ENCODE results near the gene SLC7A6OS. TPM values are rescaled to one million over a fixed set of nuclear protein-coding genes. Genes with fewer than 3 reads are reported as not detected.

Gene SLC7A6OS
- total RNA-seq, 1 donor from 2014 or later, result 21.7 TPM

DNA sequence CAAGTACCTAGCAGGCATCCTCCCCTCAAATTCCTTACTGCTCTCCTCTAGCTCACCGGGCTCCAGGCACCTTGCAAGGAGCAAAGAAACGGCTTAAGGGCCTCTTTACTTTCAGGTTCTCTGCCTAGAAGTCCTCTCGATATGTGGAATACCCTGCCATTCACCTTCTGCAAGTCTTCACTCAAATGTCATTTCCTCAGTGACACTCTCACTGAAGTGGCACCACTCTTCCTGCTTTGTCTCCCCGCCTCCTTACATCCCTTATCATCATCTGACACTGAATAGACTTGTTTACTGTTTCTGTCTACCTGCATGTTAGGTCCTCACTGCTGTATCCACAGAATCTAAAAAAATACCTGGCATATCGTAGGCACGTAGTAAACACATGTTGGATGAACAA lies 947 bp downstream of the SLC7A6OS start:
- peaks cover 17% of the 10 kb centered on the region for H3K4me1 Mint-ChIP-seq (ENCODE audit: unreplicated experiment)
- DNase-seq (ENCODE audit: extremely low spot score, unreplicated experiment), result no peak
- TF ChIP-seq, protein P1, sequence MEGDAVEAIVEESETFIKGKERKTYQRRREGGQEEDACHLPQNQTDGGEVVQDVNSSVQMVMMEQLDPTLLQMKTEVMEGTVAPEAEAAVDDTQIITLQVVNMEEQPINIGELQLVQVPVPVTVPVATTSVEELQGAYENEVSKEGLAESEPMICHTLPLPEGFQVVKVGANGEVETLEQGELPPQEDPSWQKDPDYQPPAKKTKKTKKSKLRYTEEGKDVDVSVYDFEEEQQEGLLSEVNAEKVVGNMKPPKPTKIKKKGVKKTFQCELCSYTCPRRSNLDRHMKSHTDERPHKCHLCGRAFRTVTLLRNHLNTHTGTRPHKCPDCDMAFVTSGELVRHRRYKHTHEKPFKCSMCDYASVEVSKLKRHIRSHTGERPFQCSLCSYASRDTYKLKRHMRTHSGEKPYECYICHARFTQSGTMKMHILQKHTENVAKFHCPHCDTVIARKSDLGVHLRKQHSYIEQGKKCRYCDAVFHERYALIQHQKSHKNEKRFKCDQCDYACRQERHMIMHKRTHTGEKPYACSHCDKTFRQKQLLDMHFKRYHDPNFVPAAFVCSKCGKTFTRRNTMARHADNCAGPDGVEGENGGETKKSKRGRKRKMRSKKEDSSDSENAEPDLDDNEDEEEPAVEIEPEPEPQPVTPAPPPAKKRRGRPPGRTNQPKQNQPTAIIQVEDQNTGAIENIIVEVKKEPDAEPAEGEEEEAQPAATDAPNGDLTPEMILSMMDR (conservative IDR thresholded peaks at IDR 0.05), result no peak
- no peaks in the 10 kb centered on the region for H3K9me3 Mint-ChIP-seq
- H3K36me3 Mint-ChIP-seq, result peaks cover 9% of the 10 kb centered on the region
- peak overlapping the region; percentile 98 for H3K4me3 Mint-ChIP-seq
- no peaks in the 10 kb centered on the region for H3K27me3 Mint-ChIP-seq
- peak overlapping the region; percentile 95 for H3K27ac Mint-ChIP-seq

DNA sequence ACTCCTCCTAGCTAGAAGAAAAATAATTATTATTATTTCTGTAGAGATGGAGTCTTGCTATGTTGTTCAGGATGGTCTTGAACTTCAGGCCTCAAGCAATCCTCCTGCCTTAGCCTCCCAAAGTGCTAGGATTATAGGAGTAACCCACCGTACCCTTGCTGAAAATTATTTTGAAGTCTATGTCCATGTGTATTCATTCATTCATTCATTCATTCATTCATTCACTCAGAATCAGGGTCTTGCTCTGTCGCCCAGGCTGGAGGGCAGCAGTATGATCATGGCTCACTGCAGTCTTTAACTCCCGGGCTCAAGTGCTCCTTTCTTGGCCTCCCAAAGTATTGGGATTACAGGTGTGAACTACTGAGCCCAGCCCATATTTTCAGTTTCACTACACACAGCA lies 4.1 kb downstream of the SLC7A6OS start:
- no peak overlapping the region for H3K27ac Mint-ChIP-seq
- H3K4me1 Mint-ChIP-seq (ENCODE audit: unreplicated experiment), result peaks cover 9% of the 10 kb centered on the region
- DNase-seq (ENCODE audit: extremely low spot score, unreplicated experiment), result no peak
- H3K27me3 Mint-ChIP-seq, result no peaks in the 10 kb centered on the region
- TF ChIP-seq, protein P1 (conservative IDR thresholded peaks at IDR 0.05), result no peak
- H3K9me3 Mint-ChIP-seq, result no peaks in the 10 kb centered on the region
- peaks cover 24% of the 10 kb centered on the region for H3K36me3 Mint-ChIP-seq
- H3K4me3 Mint-ChIP-seq, result no peak overlapping the region

DNA sequence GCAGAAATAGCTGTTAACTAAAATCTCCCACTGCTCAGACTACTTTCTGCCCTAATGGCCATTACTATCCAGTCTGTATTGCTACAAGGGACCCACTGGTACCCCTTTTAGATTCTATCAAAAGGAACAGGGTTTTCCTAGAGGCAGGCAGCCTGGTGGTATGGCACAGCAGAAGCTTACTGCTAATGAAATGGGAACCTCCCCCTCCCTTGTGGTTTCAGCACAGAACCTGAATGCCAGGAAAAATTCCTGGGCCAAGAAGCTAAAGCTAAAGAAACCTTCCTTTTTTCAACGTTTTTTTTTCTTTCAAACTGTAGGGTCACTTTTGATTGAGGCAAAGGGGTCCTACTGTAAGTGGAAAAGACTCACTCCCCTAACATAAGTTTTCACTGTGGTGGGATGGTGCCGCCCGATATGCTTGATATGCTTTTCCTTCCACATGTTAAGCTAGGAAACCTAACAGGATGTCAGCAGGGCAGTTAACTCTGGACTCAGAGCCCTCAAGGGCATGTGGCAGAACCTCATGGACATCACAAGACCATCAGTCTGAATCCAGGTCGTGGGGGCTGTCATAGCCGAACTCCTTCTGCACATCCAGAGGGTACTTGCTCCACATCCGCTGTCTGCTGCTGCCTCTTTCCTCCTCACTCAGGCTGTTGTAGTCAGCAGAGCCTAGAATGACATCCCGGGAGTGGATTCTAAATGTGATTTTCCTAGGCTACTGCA lies 9.8 kb downstream of the SLC7A6OS start:
- Mint-ChIP-seq H3K36me3 (peaks cover 29% of the 10 kb centered on the region), H3K4me1 (ENCODE audit: unreplicated experiment) (peaks cover 7% of the 10 kb centered on the region), H3K9me3 (no peaks in the 10 kb centered on the region), H3K4me3 (no peak overlapping the region), H3K27me3 (no peaks in the 10 kb centered on the region), H3K27ac (no peak overlapping the region)
- no peak for DNase-seq (ENCODE audit: extremely low spot score, unreplicated experiment)
- TF ChIP-seq, protein P1 (conservative IDR thresholded peaks at IDR 0.05), result no peak

DNA sequence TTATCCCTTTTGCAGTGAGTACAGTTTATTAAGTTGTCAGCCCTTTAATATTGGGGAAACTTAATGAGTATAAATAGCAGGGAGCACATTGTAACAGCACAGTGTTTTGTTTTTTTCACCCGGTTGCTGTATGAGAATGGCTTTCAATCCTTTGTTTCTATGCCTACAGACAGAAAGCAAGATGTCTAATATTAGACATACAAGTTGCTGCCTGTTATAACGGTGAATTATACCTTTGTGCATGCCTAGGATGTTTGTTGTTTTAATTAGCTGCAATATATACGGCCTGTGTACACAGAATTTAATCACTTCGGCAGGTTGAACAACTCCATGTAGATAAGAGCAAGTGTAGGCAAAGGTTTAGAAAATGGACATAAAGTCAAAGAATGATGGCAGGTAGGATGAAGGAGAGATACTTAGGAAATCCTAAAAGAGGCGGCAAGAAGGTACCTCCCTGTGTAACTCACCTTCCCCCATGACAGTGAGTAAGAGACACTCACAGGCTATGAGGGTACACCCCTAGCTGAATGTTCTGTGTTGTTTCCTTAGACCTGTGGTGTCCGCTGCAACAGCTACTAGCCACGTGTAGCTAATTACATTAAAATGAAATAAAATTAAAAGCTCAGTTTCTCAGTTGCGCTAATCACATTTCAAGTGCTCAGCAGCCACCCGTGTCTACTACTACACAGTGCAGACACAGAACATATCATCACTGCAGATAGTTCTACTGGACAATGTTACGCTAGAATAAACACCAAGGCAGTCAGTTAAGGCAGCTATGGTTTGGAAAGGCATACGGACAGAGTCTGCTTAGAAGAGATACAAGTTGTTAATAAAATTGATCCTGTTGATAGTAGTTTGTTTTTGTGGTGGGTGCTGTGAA lies 10.9 kb downstream of the SLC7A6OS start:
- TF ChIP-seq, protein P1 (conservative IDR thresholded peaks at IDR 0.05), result no peak

DNA sequence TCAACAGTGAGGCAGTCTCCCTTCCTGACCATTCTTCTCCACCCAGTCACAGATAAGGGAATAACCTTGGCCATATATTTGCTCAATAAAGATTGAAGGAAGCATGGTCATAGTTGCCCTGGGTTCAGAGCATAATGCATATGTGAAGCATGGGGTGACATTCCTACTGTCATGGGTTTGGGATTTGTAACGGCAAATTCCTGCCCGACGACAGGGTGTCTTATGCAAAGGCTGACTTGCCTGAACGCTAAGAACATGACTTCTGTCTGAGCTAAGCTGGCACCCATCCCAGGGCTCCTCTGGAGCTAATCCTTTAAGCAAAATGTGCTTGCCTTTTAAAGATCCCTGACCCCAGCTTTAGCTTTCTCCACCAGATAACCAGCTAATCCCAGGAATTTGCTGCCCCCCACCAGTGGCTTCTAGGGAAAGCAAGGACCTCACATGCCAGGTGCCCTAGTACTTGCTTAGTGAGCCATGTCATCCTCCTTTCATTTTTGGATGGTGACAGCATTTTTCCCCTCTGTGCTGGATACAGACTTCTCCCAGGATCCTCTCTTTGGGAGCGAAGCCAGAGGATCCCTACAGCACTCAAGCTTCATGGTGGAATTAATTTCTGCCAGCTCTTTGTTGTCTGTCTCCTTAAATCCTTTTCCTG lies 11.7 kb downstream of the SLC7A6OS start:
- Mint-ChIP-seq H3K27me3 (no peaks in the 10 kb centered on the region), H3K36me3 (peaks cover 21% of the 10 kb centered on the region), H3K4me3 (no peak overlapping the region), H3K27ac (no peak overlapping the region), H3K9me3 (no peaks in the 10 kb centered on the region), H3K4me1 (ENCODE audit: unreplicated experiment) (peaks cover 7% of the 10 kb centered on the region)
- no peak for DNase-seq (ENCODE audit: extremely low spot score, unreplicated experiment)
- TF ChIP-seq, protein P1 (conservative IDR thresholded peaks at IDR 0.05), result no peak

More for the DNA sequence above, 10.9 kb downstream of the SLC7A6OS start:
- Mint-ChIP-seq H3K36me3 (peaks cover 23% of the 10 kb centered on the region), H3K9me3 (no peaks in the 10 kb centered on the region), H3K4me3 (no peak overlapping the region), H3K4me1 (ENCODE audit: unreplicated experiment) (peaks cover 7% of the 10 kb centered on the region), H3K27me3 (no peaks in the 10 kb centered on the region), H3K27ac (no peak overlapping the region)
- DNase-seq (ENCODE audit: extremely low spot score, unreplicated experiment), result no peak
